ENCODE data around the gene XIRP2.

- no peak for TF ChIP-seq RXRA (IDR thresholded peaks at IDR 0.05)
- TF ChIP-seq CTCF (IDR thresholded peaks at IDR 0.05; ENCODE audit: low read depth, low read length, missing input control) = no peak
- TF ChIP-seq YY1 (IDR thresholded peaks at IDR 0.05) = no peak
- TF ChIP-seq SP1 (IDR thresholded peaks at IDR 0.05) = no peak
These were observed 409.0 kb downstream of the XIRP2 start for GRCh38 chr2:167297292-167297691.

Data from liver (tissue), 3 donors.